GM23338 (cell line): Measurements from ENCODE around the gene MYO18B. TPM values are rescaled to one million over a fixed set of nuclear protein-coding genes. Genes with fewer than 3 reads are reported as not detected.

Experiments used
- ATAC-seq: fragments of 200-7000 bp; cut with Tn5 transposase; 3 replicates; pipeline ENCODE4 v1.9.1; 2020
- DNase-seq: peaks from one replicate; pipeline ENCODE4 v3.0.0-alpha.2; 2015; ENCODE audit warnings: low spot score
- H2AFZ ChIP-seq: fragments of 200-600 bp; sonication (generic); 2 replicates; pipeline ENCODE4 v1.8.0; 2016; ENCODE audit warnings: antibody characterized with exemption, mild to moderate bottlenecking, moderate library complexity
- H3F3A ChIP-seq: fragments of 200-600 bp; sonication (generic); replicated peaks from 2 replicates; pipeline ENCODE4 v1.8.0; 2017; ENCODE audit warnings: antibody characterized with exemption, mixed run types, low read depth
- H3K27ac ChIP-seq: fragments of 200-600 bp; sonication (generic); 2 replicates; pipeline ENCODE4 v1.6.1; 2016; ENCODE audit warnings: low read depth
- H3K27me3 ChIP-seq: fragments of 200-600 bp; sonication (generic); 2 replicates; pipeline ENCODE4 v1.8.0; 2016; ENCODE audit warnings: mild to moderate bottlenecking, mixed run types, moderate library complexity; ENCODE audit not compliant: insufficient read depth
- H3K36me3 ChIP-seq: fragments of 200-600 bp; sonication (generic); 2 replicates; pipeline ENCODE4 v1.8.0; 2016; ENCODE audit warnings: mild to moderate bottlenecking; ENCODE audit not compliant: insufficient read depth
- H3K4me1 ChIP-seq: fragments of 200-600 bp; sonication (generic); 2 replicates; pipeline ENCODE4 v1.8.0; 2016; ENCODE audit warnings: mild to moderate bottlenecking, moderate library complexity; ENCODE audit not compliant: insufficient read depth
- H3K4me2 ChIP-seq: fragments of 200-600 bp; sonication (generic); 2 replicates; pipeline ENCODE4 v1.7.1; 2017; ENCODE audit warnings: mixed run types
- H3K4me3 ChIP-seq: fragments of 200-600 bp; sonication (generic); 2 replicates; pipeline ENCODE4 v1.6.1; 2016; ENCODE audit warnings: mixed run types
- H3K79me2 ChIP-seq: fragments of 200-600 bp; sonication (generic); replicated peaks from 2 replicates; pipeline ENCODE4 v1.8.0; 2017; ENCODE audit warnings: mild to moderate bottlenecking; ENCODE audit not compliant: insufficient read depth
- H3K9me2 ChIP-seq: fragments of 200-600 bp; sonication (generic); 2 replicates; pipeline ENCODE4 v1.8.0; 2017; ENCODE audit not compliant: insufficient read depth
- H4K20me1 ChIP-seq: fragments of 200-600 bp; sonication (generic); replicated peaks from 2 replicates; pipeline ENCODE4 v1.8.0; 2017; ENCODE audit warnings: mild to moderate bottlenecking; ENCODE audit not compliant: insufficient read depth
- H3K27ac Mint-ChIP-seq: 2 replicates; pipeline ENCODE4 v1.8.0; 2020; ENCODE audit warnings: inconsistent platforms, mild to moderate bottlenecking, moderate library complexity, mixed read lengths
- H3K27me3 Mint-ChIP-seq: 3 replicates; pipeline ENCODE4 v1.8.0; 2022; ENCODE audit warnings: low read depth, mild to moderate bottlenecking, moderate library complexity, mixed read lengths, inconsistent platforms; ENCODE audit not compliant: insufficient read depth, poor library complexity
- H3K36me3 Mint-ChIP-seq: 3 replicates; pipeline ENCODE4 v1.8.0; 2021; ENCODE audit warnings: low read depth, mild to moderate bottlenecking, inconsistent platforms, moderate library complexity, mixed read lengths
- H3K4me1 Mint-ChIP-seq: 3 replicates; pipeline ENCODE4 v1.8.0; 2020; ENCODE audit warnings: mild to moderate bottlenecking, inconsistent platforms, mixed read lengths
- H3K4me3 Mint-ChIP-seq: 3 replicates; pipeline ENCODE4 v1.8.0; 2021; ENCODE audit warnings: moderate library complexity, mild to moderate bottlenecking, inconsistent platforms, mixed read lengths
- H3K9me3 Mint-ChIP-seq: 3 replicates; pipeline ENCODE4 v1.8.0; 2020; ENCODE audit warnings: moderate library complexity, mild to moderate bottlenecking, inconsistent platforms, mixed read lengths
- EZH2phosphoT487 ChIP-seq: fragments of 200-600 bp; sonication (generic); IDR thresholded peaks from one replicate; pipeline ENCODE4 v1.8.1; 2018; ENCODE audit warnings: antibody characterized with exemption; ENCODE audit not compliant: unreplicated experiment
- JUNB ChIP-seq: IDR thresholded peaks from one replicate; pipeline ENCODE4 v1.6.1; 2016; ENCODE audit warnings: antibody characterized with exemption; ENCODE audit not compliant: unreplicated experiment
- NANOG ChIP-seq: IDR thresholded peaks from 2 replicates; pipeline ENCODE4 v1.6.1; 2016; ENCODE audit warnings: antibody characterized with exemption, borderline replicate concordance
- POLR2AphosphoS5 ChIP-seq: IDR thresholded peaks from 2 replicates; pipeline ENCODE4 v1.6.1; 2016; ENCODE audit warnings: antibody characterized with exemption, low read depth
- ZNF114 ChIP-seq: fragments of 250-450 bp; sonication (Bioruptor Pico); IDR thresholded peaks from 2 replicates; pipeline ENCODE4 v1.5.0; 2020; ENCODE audit warnings: mild to moderate bottlenecking, moderate library complexity
- ZNF331 ChIP-seq: fragments of 250-450 bp; sonication (Bioruptor Pico); IDR thresholded peaks from 2 replicates; pipeline ENCODE4 v1.5.0; 2020; ENCODE audit warnings: low read depth, mild to moderate bottlenecking, moderate library complexity
- ZNF462 ChIP-seq: fragments of 250-450 bp; sonication (Bioruptor Pico); IDR thresholded peaks from 2 replicates; pipeline ENCODE4 v1.5.0; 2020; ENCODE audit warnings: mild to moderate bottlenecking, moderate library complexity
- polyA plus RNA-seq: library from polyadenylated mRNA; unstranded; fragments of >200 nt; fragmentation: Nextera tagmentation; extraction: Ambion mirVana; gene quantifications from 2 replicates; pipeline ENCODE4 v1.2.1, GENCODE V29; 2016
- total RNA-seq: library from RNA; depleted of rRNA; stranded (reverse); fragments of >200 nt; shearing (Covaris generic); gene quantifications from 2 replicates; pipeline ENCODE4 v1.2.3, GENCODE V29; 2014
- TF ChIP-seq, protein P1 (sequence below): IDR thresholded peaks from 2 replicates; pipeline ENCODE4 v1.6.1; 2016; ENCODE audit warnings: antibody characterized with exemption
- TF ChIP-seq, protein P2 (sequence below): IDR thresholded peaks from one replicate; pipeline ENCODE4 v1.6.1; 2018; ENCODE audit warnings: antibody characterized with exemption; ENCODE audit not compliant: unreplicated experiment
- TF ChIP-seq, protein P3 (sequence below), 2 experiments: fragments of 200-600 bp in 1 of 2; sonication (generic) in 1 of 2; conservative IDR thresholded peaks; 2 replicates each; pipeline versions ENCODE4 v1.5.1 to v1.6.1; 2016 to 2017; ENCODE audit warnings: antibody characterized with exemption in 2 of 2, low read depth in 2 of 2, mild to moderate bottlenecking in 2 of 2, moderate library complexity in 1 of 2

Gene MYO18B
- total and polyA plus RNA-seq, 2 experiments from 2014 or later, result 0.36 to 0.45 TPM

DNA sequence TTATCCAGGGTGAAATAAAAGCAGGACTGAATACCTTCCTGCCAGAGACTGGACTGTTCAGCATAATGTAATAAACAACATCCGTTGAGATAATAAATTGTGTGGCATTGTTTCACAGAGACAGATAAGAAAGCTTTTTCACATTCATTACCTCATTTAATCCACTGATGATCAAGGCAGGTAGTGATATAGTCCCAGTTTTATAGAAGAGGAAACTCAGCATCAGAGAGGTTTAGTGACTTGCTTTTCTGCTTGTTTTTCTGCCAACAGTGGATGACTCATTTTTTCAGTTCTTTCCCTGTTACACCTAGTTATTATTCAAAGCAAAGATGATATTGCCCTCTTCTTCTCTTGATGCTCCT lies 4.0 kb downstream of the MYO18B start (continued):
- TF ChIP-seq ZNF114 (CRISPR knock-in tag) (no peak), POLR2AphosphoS5 (no peak), JUNB (no peak), ZNF331 (CRISPR knock-in tag) (no peak), NANOG (no peak)
- TF ChIP-seq, protein P1, sequence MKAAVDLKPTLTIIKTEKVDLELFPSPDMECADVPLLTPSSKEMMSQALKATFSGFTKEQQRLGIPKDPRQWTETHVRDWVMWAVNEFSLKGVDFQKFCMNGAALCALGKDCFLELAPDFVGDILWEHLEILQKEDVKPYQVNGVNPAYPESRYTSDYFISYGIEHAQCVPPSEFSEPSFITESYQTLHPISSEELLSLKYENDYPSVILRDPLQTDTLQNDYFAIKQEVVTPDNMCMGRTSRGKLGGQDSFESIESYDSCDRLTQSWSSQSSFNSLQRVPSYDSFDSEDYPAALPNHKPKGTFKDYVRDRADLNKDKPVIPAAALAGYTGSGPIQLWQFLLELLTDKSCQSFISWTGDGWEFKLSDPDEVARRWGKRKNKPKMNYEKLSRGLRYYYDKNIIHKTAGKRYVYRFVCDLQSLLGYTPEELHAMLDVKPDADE, result no peak
- TF ChIP-seq, protein P2, sequence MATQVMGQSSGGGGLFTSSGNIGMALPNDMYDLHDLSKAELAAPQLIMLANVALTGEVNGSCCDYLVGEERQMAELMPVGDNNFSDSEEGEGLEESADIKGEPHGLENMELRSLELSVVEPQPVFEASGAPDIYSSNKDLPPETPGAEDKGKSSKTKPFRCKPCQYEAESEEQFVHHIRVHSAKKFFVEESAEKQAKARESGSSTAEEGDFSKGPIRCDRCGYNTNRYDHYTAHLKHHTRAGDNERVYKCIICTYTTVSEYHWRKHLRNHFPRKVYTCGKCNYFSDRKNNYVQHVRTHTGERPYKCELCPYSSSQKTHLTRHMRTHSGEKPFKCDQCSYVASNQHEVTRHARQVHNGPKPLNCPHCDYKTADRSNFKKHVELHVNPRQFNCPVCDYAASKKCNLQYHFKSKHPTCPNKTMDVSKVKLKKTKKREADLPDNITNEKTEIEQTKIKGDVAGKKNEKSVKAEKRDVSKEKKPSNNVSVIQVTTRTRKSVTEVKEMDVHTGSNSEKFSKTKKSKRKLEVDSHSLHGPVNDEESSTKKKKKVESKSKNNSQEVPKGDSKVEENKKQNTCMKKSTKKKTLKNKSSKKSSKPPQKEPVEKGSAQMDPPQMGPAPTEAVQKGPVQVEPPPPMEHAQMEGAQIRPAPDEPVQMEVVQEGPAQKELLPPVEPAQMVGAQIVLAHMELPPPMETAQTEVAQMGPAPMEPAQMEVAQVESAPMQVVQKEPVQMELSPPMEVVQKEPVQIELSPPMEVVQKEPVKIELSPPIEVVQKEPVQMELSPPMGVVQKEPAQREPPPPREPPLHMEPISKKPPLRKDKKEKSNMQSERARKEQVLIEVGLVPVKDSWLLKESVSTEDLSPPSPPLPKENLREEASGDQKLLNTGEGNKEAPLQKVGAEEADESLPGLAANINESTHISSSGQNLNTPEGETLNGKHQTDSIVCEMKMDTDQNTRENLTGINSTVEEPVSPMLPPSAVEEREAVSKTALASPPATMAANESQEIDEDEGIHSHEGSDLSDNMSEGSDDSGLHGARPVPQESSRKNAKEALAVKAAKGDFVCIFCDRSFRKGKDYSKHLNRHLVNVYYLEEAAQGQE, result no peak

DNA sequence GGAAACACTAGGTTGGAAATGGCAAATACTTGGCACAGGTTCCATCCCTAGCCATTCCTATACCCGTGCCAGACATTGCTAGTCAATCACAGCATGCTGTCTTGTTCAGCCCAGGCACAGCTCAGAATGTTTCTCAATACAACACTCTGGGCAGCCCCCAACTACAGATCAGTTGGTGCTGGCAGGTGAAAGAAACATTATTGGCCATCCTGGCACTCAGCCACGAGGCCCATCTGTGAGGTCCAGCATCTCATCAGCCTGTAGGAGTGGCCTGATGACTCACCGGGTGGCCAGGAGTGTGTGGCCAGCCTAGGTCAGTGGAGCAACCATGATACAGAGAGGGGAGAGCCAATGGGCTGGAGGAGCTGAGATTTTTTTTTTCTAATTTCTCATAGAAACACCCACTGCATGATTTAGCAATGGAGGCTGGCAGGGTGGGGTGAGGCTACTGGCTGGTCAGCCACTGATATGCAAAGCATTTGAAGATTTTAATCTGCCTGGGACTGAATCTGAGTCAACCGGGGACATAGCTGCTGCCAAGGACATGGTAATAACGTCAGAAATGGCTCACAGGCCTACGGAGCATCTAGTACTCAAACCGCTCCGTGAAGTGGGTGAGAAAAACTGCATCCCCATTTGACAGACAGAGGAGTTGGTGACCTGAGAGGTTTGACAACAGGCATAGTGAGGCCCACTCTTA lies 5.4 kb downstream of the MYO18B start:
- H3K4me1 ChIP-seq, result no peaks in the 10 kb centered on the region
- ATAC-seq (no peak), DNase-seq (no peak)
- H2AFZ ChIP-seq, result no peak overlapping the region
- Mint-ChIP-seq H3K9me3 (no peaks in the 10 kb centered on the region; the same call in 2 of the 3 replicates), H3K4me1 (peaks cover 6% of the 10 kb centered on the region; the same call in 1 of the 3 replicates), H3K4me3 (no peak overlapping the region), H3K27me3 (peaks cover 10% of the 10 kb centered on the region), H3K27ac (no peak overlapping the region), H3K36me3 (no peaks in the 10 kb centered on the region)
- H3K9me2 ChIP-seq, result 0 out of 2 replicates have a peak, but pooled peaks cover 3% of the 10 kb centered on the region
- H3F3A ChIP-seq, result no peaks in the 10 kb centered on the region
- TF ChIP-seq ZNF462 (CRISPR knock-in tag) (no peak), NANOG (no peak), POLR2AphosphoS5 (no peak), EZH2phosphoT487 (no peak)
- TF ChIP-seq, protein P3, sequence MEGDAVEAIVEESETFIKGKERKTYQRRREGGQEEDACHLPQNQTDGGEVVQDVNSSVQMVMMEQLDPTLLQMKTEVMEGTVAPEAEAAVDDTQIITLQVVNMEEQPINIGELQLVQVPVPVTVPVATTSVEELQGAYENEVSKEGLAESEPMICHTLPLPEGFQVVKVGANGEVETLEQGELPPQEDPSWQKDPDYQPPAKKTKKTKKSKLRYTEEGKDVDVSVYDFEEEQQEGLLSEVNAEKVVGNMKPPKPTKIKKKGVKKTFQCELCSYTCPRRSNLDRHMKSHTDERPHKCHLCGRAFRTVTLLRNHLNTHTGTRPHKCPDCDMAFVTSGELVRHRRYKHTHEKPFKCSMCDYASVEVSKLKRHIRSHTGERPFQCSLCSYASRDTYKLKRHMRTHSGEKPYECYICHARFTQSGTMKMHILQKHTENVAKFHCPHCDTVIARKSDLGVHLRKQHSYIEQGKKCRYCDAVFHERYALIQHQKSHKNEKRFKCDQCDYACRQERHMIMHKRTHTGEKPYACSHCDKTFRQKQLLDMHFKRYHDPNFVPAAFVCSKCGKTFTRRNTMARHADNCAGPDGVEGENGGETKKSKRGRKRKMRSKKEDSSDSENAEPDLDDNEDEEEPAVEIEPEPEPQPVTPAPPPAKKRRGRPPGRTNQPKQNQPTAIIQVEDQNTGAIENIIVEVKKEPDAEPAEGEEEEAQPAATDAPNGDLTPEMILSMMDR (conservative IDR thresholded peaks at IDR 0.05; ENCODE audit: low read depth in 2 of 2), result no peak
- H3K36me3 ChIP-seq, result no peaks in the 10 kb centered on the region
- H3K27me3 ChIP-seq, result no peaks in the 10 kb centered on the region
- no peak overlapping the region for H3K4me2 ChIP-seq
- H3K4me3 ChIP-seq, result no peak overlapping the region
- no peaks in the 10 kb centered on the region; the same call in 1 of the 2 replicates for H4K20me1 ChIP-seq
- H3K79me2 ChIP-seq, result no peaks in the 10 kb centered on the region
- H3K27ac ChIP-seq, result no peak overlapping the region
